GM19238 (cell line): ENCODE results near the gene EXOSC10.
A peak's percentile ranks its signal among the peaks of the same experiment; 100 is the strongest.
"Not testable (repeated sequence)": the region's sequence is repeated elsewhere in the genome, so short reads cannot be mapped to it uniquely, and the experiment has no call there.

Source experiments
- DNase-seq: peaks from one replicate; pipeline ENCODE4 v3.0.0; 2011; ENCODE audit warnings: low spot score; ENCODE audit not compliant: insufficient read length

EXOSC10 gene

GRCh38 chr1:11044086-11044848 lies 55.4 kb downstream of the EXOSC10 start:
- DNase-seq = no peak

GRCh38 chr1:11042995-11043874 lies 56.4 kb downstream of the EXOSC10 start:
- no peak for DNase-seq

GRCh38 chr1:11042065-11042464 lies 57.6 kb downstream of the EXOSC10 start:
- no peak for DNase-seq

- no peak for DNase-seq
Observed at GRCh38 chr1:11041048-11041447, 58.6 kb downstream of the EXOSC10 start.

- not testable (repeated sequence) for DNase-seq
Observed at GRCh38 chr1:11040105-11040429, 59.6 kb downstream of the EXOSC10 start.

GRCh38 chr1:11039351-11040104 lies 60.1 kb downstream of the EXOSC10 start:
- DNase-seq = no peak

GRCh38 chr1:11037740-11038182 lies 61.9 kb downstream of the EXOSC10 start:
- DNase-seq = peak; percentile 82

GRCh38 chr1:11037019-11037739 lies 62.5 kb downstream of the EXOSC10 start:
- DNase-seq = not testable (repeated sequence)

GRCh38 chr1:11031624-11032262 lies 67.9 kb downstream of the EXOSC10 start:
- no peak for DNase-seq

- DNase-seq = no peak
Observed at GRCh38 chr1:11030865-11031264, 68.8 kb downstream of the EXOSC10 start.

- DNase-seq = no peak
Observed at GRCh38 chr1:11028018-11028417, 71.7 kb downstream of the EXOSC10 start.

GRCh38 chr1:11027316-11027715 lies 72.4 kb downstream of the EXOSC10 start:
- DNase-seq = no peak

- DNase-seq = no peak
Observed at GRCh38 chr1:11026903-11027302, 72.8 kb downstream of the EXOSC10 start.

- DNase-seq = no peak
Observed at GRCh38 chr1:11026052-11026451, 73.6 kb downstream of the EXOSC10 start.

GRCh38 chr1:11025618-11026017 lies 74.1 kb downstream of the EXOSC10 start:
- no peak for DNase-seq

GRCh38 chr1:11024874-11025203 lies 74.8 kb downstream of the EXOSC10 start:
- DNase-seq = no peak

- DNase-seq = no peak
Observed at GRCh38 chr1:11024154-11024873, 75.4 kb downstream of the EXOSC10 start.

GRCh38 chr1:11023201-11023600 lies 76.5 kb downstream of the EXOSC10 start:
- no peak for DNase-seq

- no peak for DNase-seq
Observed at GRCh38 chr1:11019971-11020370, 79.7 kb downstream of the EXOSC10 start.

- not testable (repeated sequence) for DNase-seq
Observed at GRCh38 chr1:11019358-11019757, 80.3 kb downstream of the EXOSC10 start.
